ENCODE data around the gene CSF1R.

Gene CSF1R

DNA sequence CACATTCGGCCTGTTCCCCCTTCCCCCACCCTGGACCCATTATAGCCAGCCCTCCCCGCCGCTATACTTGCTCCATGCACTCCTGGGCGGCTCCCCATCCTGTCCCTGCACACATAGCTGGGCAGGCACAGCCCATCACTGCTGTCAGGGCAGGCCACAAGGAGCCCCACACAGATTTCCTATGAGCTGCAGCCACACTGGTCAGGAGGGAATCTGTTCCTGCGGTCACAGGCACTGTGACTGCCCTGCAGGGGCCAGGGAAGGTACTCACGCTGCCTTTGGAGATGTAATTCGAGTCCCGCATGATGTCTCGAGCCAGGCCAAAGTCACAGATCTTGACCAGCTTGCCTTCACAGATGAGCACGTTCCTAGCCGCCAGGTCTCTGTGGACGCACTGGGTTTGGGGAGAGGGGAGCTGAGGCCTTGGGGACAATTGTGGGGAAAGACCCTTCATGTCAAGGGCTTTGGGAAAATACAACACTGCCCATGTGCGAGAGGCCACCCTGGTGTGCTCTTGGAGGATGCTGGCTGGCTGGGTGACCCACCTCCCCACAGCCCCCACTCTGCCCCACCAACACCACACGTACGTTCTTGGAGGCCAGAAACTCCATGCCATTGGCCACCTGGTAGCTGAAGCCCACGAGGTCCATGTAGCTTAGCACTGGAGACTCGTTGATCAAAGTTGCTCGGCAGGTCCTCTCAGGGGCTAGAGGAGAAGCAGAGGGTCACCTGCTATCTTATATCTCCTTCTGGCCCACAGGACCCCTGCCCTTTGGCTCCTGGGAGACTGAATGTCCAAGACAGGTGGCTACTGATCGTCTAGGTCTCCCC, 34.5 kb upstream of the CSF1R start:
- H3K4me3 ChIP-seq (replicated peaks; ENCODE audit: low read depth, low read length): no peak overlapping the region
- no peak for DNase-seq (ENCODE audit: low read depth)
- TF ChIP-seq, protein P1, sequence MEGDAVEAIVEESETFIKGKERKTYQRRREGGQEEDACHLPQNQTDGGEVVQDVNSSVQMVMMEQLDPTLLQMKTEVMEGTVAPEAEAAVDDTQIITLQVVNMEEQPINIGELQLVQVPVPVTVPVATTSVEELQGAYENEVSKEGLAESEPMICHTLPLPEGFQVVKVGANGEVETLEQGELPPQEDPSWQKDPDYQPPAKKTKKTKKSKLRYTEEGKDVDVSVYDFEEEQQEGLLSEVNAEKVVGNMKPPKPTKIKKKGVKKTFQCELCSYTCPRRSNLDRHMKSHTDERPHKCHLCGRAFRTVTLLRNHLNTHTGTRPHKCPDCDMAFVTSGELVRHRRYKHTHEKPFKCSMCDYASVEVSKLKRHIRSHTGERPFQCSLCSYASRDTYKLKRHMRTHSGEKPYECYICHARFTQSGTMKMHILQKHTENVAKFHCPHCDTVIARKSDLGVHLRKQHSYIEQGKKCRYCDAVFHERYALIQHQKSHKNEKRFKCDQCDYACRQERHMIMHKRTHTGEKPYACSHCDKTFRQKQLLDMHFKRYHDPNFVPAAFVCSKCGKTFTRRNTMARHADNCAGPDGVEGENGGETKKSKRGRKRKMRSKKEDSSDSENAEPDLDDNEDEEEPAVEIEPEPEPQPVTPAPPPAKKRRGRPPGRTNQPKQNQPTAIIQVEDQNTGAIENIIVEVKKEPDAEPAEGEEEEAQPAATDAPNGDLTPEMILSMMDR (IDR thresholded peaks at IDR 0.05; ENCODE audit: low read length, missing control alignments): no peak

DNA sequence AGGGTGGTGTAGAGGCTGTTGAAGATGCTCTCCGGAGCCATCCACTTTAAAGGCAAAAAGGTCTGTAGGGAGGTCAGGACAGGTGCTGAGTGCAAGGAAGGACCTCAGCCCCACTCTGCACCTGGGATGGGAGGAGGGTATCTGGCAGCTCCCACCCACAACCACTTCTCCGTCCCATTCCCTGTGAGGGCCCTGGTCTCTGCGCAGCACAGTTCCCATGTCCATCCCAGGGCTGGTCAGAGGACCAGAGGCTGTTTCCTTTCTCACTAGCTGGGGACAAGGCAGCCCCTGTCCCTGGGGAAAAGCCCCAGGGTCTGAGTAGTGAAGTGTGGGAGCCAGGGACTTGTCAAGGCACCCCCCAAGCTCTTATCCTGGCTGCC, 33.7 kb upstream of the CSF1R start:
- DNase-seq (ENCODE audit: low read depth): no peak
- TF ChIP-seq, protein P1 (IDR thresholded peaks at IDR 0.05; ENCODE audit: low read length, missing control alignments): no peak
- no peak overlapping the region for H3K4me3 ChIP-seq (replicated peaks; ENCODE audit: low read depth, low read length)

DNA sequence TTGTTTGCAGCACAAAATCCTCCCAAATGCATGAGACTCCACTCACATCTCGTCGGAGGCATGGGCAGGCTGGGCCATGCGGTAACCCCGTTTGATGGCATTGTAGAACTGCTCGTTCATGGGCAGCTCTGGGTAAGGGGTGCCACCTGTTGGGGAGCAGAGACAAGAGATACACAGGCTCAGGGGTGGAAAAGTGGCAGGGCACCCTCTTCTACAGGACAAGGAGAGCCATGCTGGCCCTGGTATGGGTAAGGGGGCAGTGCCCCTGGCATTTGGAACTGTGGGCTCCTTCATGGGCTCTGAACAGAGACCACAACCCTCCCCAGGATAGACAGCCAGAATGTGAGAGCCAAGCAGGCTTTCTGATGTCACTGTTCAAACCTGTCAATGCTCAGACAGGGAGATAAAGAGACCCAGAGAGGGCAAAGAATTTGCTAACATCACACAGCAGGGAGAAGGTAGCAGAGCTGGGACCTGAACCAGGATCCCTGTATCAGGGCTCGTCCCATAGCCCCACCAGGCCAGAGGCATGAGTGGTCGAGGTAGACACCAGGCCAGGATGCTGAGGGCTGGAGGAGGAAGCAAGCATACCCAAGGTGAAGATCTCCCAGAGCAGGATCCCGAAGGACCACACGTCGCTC, 33.2 kb upstream of the CSF1R start:
- DNase-seq (ENCODE audit: low read depth): no peak
- H3K4me3 ChIP-seq (replicated peaks; ENCODE audit: low read depth, low read length): no peak overlapping the region
- TF ChIP-seq, protein P1 (IDR thresholded peaks at IDR 0.05; ENCODE audit: low read length, missing control alignments): no peak

DNA sequence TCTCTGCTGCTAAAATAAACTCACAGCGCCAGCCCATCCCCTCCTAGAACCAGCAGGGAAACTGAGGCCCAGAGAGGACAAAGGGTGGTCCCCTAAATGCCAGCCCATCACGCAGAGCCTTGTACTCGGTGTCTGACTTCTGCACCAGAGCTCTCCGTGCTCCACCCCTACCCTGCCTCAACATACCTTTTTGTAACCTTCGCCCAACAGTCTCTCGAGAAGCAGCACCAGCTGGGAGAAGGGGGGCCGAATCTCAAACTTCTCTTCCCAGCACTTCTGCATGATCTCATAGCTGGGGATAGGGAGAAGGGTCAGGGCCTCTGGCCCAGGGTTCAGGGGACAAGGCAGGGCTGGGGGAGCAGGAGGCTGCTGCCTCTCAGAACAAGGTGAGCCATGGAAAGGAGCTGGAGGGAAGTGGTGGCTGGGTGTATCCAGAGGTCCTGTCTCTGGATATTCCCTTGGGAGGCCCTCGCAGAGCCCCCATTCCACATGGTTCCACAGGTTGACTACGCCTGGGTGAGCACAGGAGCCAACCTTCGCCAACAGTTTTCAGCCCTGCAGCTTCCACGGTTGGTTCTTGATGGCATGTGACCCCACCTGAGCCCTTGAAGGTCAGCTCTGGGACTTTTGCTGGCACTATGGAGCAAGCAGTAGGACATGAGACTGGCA, 32.3 kb upstream of the CSF1R start:
- DNase-seq (ENCODE audit: low read depth): no peak
- H3K4me3 ChIP-seq (replicated peaks; ENCODE audit: low read depth, low read length): no peak overlapping the region
- TF ChIP-seq, protein P1 (IDR thresholded peaks at IDR 0.05; ENCODE audit: low read length, missing control alignments): no peak

DNA sequence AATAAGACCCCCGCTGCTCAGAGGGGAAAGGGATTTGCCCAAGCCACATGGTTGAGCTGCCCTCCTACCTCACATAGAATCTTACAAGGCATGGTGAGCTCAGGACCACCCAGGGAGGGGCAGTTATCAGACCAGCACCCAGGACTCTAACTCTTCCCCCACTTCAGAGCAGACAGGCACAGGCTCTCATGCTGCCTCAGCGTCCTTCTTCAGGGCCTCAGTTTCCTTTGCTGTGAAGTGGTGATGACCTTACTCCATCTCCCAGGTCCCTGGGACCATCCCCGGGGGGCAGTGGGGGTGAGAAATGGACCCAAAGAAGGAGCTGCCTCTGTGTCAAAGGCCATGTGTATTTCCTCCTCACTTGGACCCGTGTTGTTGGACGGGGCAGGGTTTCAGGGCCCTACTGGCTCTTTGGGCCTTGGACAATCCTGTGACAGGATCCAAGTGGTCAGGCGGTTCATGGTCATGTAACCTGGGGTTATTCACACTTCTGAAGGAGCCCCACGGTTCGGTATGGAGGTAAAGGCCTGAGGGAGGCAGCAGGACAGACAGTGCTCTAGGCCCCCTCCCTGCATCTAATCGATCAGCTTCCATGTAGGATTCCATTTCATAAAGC, 31.7 kb upstream of the CSF1R start:
- TF ChIP-seq, protein P1 (IDR thresholded peaks at IDR 0.05; ENCODE audit: low read length, missing control alignments): no peak
- no peak overlapping the region for H3K4me3 ChIP-seq (replicated peaks; ENCODE audit: low read depth, low read length)
- no peak for DNase-seq (ENCODE audit: low read depth)

DNA sequence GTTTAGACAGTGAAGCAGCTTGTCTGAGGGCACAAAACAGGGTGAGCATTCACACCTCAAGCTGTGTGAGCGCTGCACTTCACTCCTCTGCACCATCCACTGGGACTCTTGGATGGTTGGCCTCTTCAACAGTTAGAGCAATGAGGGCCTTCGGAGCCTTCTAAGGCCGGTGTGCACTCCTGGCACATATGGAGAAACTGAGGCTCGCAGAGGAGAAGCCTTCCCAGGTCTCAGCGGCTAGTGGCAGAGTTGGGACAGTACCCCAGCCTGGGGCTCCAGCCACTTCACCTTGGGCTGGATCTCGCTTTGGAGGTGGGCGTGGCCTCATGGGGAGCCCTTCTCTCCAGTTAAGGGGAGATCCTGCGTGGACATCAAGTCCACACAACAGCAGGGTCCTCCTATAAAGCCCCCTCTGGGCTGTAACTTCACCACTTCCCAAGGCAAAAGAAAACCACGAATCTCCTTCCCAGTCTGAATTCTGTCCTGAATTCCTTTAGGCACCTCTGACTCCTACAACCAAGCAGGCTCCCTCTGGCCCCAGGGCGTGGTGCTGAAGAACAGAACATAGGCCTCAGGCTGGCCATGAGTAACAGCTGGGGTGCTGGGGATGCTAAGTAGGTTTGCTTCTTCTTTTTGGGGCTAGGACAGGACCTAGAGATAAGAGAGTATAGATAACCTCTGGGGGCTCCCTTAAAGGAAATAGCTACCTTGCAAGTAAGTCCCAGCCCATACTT, 30.5 kb upstream of the CSF1R start:
- DNase-seq (ENCODE audit: low read depth): no peak
- TF ChIP-seq, protein P1 (IDR thresholded peaks at IDR 0.05; ENCODE audit: low read length, missing control alignments): no peak
- H3K4me3 ChIP-seq (replicated peaks; ENCODE audit: low read depth, low read length): no peak overlapping the region

All from fibroblast of pulmonary artery (primary cell).